GM18526 (cell line): ENCODE results near the gene HTR4.

Source experiments
- POLR2A ChIP-seq: IDR thresholded peaks from 3 replicates; pipeline ENCODE4 v1.6.1; 2011; ENCODE audit not compliant: insufficient read length; ENCODE audit errors: extremely low read depth

HTR4 gene

GRCh38 chr5:148632255-148633066 is 21.9 kb downstream of the HTR4 start:
- TF ChIP-seq POLR2A = no peak

GRCh38 chr5:148626986-148627385 is 27.3 kb downstream of the HTR4 start:
- no peak for TF ChIP-seq POLR2A

- no peak for TF ChIP-seq POLR2A
Measured at GRCh38 chr5:148626081-148626613, 28.2 kb downstream of the HTR4 start.

- TF ChIP-seq POLR2A = no peak
Measured at GRCh38 chr5:148625250-148625649, 29.1 kb downstream of the HTR4 start.

GRCh38 chr5:148623741-148624140 is 30.6 kb downstream of the HTR4 start:
- no peak for TF ChIP-seq POLR2A

- TF ChIP-seq POLR2A = no peak
Measured at GRCh38 chr5:148623101-148623500, 31.2 kb downstream of the HTR4 start.

GRCh38 chr5:148620696-148621095 is 33.6 kb downstream of the HTR4 start:
- no peak for TF ChIP-seq POLR2A

GRCh38 chr5:148620091-148620490 is 34.2 kb downstream of the HTR4 start:
- TF ChIP-seq POLR2A = no peak

- no peak for TF ChIP-seq POLR2A
Measured at GRCh38 chr5:148619484-148619883, 34.8 kb downstream of the HTR4 start.

GRCh38 chr5:148615644-148616275 is 38.6 kb downstream of the HTR4 start:
- no peak for TF ChIP-seq POLR2A

GRCh38 chr5:148607406-148607805 is 46.9 kb downstream of the HTR4 start:
- no peak for TF ChIP-seq POLR2A

GRCh38 chr5:148606296-148606695 is 48.0 kb downstream of the HTR4 start:
- no peak for TF ChIP-seq POLR2A

- TF ChIP-seq POLR2A = no peak
Measured at GRCh38 chr5:148599187-148599586, 55.1 kb downstream of the HTR4 start.

GRCh38 chr5:148595697-148596096 is 58.6 kb downstream of the HTR4 start:
- TF ChIP-seq POLR2A = no peak

GRCh38 chr5:148586796-148587195 is 67.5 kb downstream of the HTR4 start:
- no peak for TF ChIP-seq POLR2A

GRCh38 chr5:148585988-148586387 is 68.3 kb downstream of the HTR4 start:
- no peak for TF ChIP-seq POLR2A
